ENCODE data around the gene TREH. TPM values are rescaled to one million over a fixed set of nuclear protein-coding genes. Genes with fewer than 3 reads are reported as not detected.

Gene TREH
- total and polyA plus RNA-seq, 2 donors from 2014 or later, result 1.0 to 10.2 TPM

DNA sequence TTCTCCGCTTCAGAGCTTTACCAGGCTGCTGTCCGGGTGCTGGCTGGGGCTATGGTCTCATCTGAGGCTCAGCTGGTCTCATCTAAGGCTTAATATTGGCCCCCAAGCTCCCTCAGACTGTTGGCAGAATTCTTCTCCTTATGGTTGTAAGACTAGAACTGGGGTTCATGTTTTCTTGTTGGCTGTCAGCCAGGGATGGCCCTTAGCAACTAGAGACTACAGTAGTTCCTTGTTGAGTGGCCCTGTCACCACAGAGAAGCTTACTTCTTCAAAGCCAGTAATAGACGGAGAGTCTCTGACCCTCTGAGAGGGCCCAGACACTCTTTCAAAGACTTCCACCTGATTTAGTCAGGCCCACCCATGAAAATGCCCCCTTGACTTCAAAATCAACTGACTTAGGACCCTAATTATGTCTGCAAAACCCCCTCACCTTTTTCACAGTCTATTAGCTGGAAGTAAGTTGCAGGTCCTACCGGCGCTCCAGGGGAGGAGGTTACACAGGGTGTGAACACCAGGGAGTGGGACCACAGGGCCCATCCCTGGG, 24.2 kb upstream of the TREH start:
- FAIRE-seq, result no peak
- TF ChIP-seq, protein P1, sequence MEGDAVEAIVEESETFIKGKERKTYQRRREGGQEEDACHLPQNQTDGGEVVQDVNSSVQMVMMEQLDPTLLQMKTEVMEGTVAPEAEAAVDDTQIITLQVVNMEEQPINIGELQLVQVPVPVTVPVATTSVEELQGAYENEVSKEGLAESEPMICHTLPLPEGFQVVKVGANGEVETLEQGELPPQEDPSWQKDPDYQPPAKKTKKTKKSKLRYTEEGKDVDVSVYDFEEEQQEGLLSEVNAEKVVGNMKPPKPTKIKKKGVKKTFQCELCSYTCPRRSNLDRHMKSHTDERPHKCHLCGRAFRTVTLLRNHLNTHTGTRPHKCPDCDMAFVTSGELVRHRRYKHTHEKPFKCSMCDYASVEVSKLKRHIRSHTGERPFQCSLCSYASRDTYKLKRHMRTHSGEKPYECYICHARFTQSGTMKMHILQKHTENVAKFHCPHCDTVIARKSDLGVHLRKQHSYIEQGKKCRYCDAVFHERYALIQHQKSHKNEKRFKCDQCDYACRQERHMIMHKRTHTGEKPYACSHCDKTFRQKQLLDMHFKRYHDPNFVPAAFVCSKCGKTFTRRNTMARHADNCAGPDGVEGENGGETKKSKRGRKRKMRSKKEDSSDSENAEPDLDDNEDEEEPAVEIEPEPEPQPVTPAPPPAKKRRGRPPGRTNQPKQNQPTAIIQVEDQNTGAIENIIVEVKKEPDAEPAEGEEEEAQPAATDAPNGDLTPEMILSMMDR (IDR thresholded peaks at IDR 0.05; ENCODE audit: borderline replicate concordance, extremely low read depth, insufficient read depth), result no peak
- intact Hi-C loops (cut with DNase I), result no loop called here
- Histone ChIP-seq H3K36me3 (ENCODE audit: control insufficient read depth in 2 of 3, insufficient read depth in 3 of 3, low read length in 3 of 3) (no peaks in the 10 kb centered on the region), H3K9me3 (ENCODE audit: control insufficient read depth in 2 of 3, insufficient read depth in 1 of 3, low read length in 3 of 3) (peaks cover 0 to 4% (median 0%) of the 10 kb centered on the region in 3 donors), H3K27ac (ENCODE audit: low read depth in 2 of 2, low read length in 2 of 2) (no peak overlapping the region), H3K4me3 (ENCODE audit: low read length in 3 of 3) (no peak overlapping the region), H3K27me3 (ENCODE audit: control insufficient read depth, insufficient read depth, low read length) (no peaks in the 10 kb centered on the region), H3K9ac (ENCODE audit: low read length in 3 of 3) (no peak overlapping the region), H3K4me1 (ENCODE audit: control insufficient read depth in 2 of 3, insufficient read depth in 2 of 3, low read depth in 1 of 3, low read length in 3 of 3) (no peaks in the 10 kb centered on the region)
- DNase-seq, result no peak

DNA sequence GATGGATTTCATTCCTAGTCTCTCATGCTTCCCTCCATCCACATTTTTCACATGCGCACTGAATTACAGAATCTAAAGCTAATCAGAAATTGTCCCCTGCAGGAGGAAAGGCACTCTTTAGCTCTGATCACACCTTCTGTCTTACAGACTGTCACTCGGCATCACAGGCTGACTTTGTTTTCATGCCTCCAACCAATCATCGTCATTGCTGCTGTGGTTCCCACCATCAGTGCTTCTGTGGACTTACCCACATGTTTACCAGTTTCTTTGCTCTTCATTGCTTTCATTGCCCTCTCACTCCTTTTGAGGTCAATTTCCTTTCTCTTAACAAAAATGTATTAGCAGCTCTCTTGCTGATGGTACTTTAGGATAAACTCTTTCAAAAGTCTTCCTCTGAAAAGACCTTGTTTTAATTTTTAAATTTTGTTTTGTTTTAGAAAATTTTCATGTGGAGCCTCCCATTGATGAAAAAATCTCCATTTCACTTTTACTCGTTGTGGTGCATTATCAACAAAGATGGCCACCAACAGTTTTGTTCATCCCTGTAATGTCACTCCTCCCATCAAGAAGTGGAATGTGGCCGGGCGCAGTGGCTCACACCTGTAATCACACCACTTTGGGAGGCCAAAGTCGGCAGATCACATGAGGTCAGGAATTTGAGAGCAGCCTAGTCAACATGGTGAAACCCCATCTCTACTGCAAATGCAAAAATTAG, 20.2 kb upstream of the TREH start:
- no peaks in the 10 kb centered on the region for H3K27me3 ChIP-seq (ENCODE audit: control insufficient read depth, insufficient read depth, low read length)
- intact Hi-C loops (cut with DNase I), result no loop called here
- H3K27ac ChIP-seq (ENCODE audit: low read depth in 2 of 2, low read length in 2 of 2), result no peak overlapping the region
- H3K9me3 ChIP-seq (ENCODE audit: control insufficient read depth in 2 of 3, insufficient read depth in 1 of 3, low read length in 3 of 3), result peaks cover 0 to 4% (median 0%) of the 10 kb centered on the region in 3 donors
- FAIRE-seq (no peak), DNase-seq (no peak)
- no peak overlapping the region for H3K4me3 ChIP-seq (ENCODE audit: low read length in 3 of 3)
- no peaks in the 10 kb centered on the region for H3K36me3 ChIP-seq (ENCODE audit: control insufficient read depth in 2 of 3, insufficient read depth in 3 of 3, low read length in 3 of 3)
- H3K4me1 ChIP-seq (ENCODE audit: control insufficient read depth in 2 of 3, insufficient read depth in 2 of 3, low read depth in 1 of 3, low read length in 3 of 3), result no peaks in the 10 kb centered on the region
- H3K9ac ChIP-seq (ENCODE audit: low read length in 3 of 3), result no peak overlapping the region
- TF ChIP-seq, protein P1 (IDR thresholded peaks at IDR 0.05; ENCODE audit: borderline replicate concordance, extremely low read depth, insufficient read depth), result no peak

DNA sequence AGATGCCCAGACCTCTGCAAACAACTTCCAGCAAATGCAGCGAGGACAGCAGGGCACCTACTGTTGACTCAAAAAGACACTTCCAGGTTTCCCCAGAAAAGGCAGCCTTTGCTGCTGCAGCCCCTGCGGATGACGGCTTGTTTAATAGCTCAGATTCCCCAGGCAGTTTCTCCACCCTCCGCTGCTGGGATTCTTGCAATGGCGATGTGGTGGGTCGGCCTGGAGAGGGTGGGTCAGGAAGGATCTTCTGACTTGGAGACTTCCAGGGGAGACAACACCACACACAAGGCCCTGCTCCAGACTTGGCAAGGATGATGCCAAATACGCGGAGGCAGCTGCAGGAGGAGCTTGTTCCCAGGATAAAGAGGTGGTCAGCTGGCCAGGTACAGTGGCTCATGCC, 17.9 kb upstream of the TREH start:
- FAIRE-seq, result no peak

More for the DNA sequence above, 17.9 kb upstream of the TREH start:
- no peak for DNase-seq
- Histone ChIP-seq H3K27me3 (ENCODE audit: control insufficient read depth, insufficient read depth, low read length) (no peaks in the 10 kb centered on the region), H3K27ac (ENCODE audit: low read depth in 2 of 2, low read length in 2 of 2) (no peak overlapping the region), H3K36me3 (ENCODE audit: control insufficient read depth in 2 of 3, insufficient read depth in 3 of 3, low read length in 3 of 3) (no peaks in the 10 kb centered on the region), H3K4me3 (ENCODE audit: low read length in 3 of 3) (no peak overlapping the region), H3K9ac (ENCODE audit: low read length in 3 of 3) (no peak overlapping the region), H3K4me1 (ENCODE audit: control insufficient read depth in 2 of 3, insufficient read depth in 2 of 3, low read depth in 1 of 3, low read length in 3 of 3) (no peaks in the 10 kb centered on the region), H3K9me3 (ENCODE audit: control insufficient read depth in 2 of 3, insufficient read depth in 1 of 3, low read length in 3 of 3) (peaks cover 0 to 4% (median 0%) of the 10 kb centered on the region in 3 donors)
- intact Hi-C loops (cut with DNase I), result no loop called here
- TF ChIP-seq, protein P1 (IDR thresholded peaks at IDR 0.05; ENCODE audit: borderline replicate concordance, extremely low read depth, insufficient read depth), result no peak

All from kidney (tissue), 14 donors.